Left renal cortex interstitium (tissue), 4 donors: ENCODE results near the gene BECN2. TPM values are rescaled to one million over a fixed set of nuclear protein-coding genes. Genes with fewer than 3 reads are reported as not detected.
"Not testable (repeated sequence)": the region's sequence is repeated elsewhere in the genome, so short reads cannot be mapped to it uniquely, and the experiment has no call there.

Experiments
- DNase-seq, 4 donors: peaks; one replicate each; pipeline ENCODE4 v3.0.0-alpha.2; 2013; ENCODE audit warnings: low read depth in 4 of 4, low spot score in 2 of 4, missing footprints in 1 of 4
- polyA plus RNA-seq, 4 donors: library from polyadenylated mRNA; unstranded; fragments of 120-200 nt; gene quantifications; one replicate each; pipeline ENCODE4 v1.2.1, GENCODE V29; 2013; ENCODE audit not compliant: insufficient read length in 4 of 4

The BECN2 gene
- polyA plus RNA-seq, 4 donors = not detected

DNA sequence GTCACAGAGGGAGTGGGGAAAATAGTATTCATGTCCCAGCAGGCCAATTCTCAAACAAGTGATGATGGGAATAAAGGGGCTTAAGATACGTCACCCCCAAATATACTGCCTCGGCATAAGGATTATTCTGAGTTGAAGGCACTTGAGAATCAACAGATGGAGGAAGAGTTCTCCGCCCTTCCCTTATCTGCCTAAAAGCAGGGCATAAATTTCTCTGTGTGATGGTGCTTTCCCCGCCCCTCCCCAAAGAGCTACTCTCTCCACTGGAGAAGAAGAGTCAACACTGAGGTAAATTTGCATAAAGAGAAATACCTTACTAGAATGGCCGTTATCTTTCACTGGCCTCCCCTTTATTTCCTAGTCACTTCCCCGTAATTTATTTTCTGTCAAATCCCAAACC is 18.7 kb downstream of the BECN2 start:
- DNase-seq = no peak

DNA sequence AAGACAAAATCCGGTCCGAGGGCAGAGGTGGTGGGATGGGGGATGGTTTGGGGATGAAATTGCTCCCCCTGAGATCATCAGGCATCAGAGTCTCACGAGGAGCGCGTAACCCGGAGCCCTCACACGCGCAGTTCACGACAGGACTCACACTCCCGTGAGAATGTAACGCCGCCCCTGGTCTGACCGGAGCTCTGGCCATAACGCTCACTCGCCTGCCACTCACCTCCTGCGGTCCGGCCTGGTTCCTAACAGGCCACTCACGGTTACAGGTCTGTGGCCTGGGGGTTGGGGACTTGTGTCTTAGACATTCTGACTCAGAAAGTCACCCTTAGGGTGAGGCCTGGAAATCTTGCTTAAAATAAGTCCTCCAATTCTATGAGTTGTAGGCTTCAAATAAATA is 21.5 kb downstream of the BECN2 start:
- DNase-seq = no peak

DNA sequence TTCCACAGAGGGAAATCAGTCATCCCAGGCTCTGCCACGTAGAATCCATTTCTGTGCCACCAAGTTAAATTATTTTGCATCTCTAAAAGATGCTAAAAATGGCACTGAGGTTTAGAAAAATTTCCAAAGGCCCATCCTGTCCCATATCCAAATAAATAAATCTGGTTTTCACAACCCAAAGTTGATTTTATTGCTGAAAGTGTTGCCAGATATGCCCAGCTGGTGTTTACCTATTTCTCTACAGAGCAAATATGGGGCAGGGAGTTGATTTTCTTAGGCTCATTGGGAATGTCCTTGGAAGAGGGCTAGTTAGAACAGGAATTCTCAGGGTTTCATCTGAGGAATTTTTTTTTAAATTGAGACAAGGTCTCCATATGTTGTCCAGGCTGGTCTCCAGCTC is 22.4 kb downstream of the BECN2 start:
- no peak for DNase-seq

- no peak for DNase-seq
Measured at GRCh38 chr1:241985787-241986186, 28.2 kb downstream of the BECN2 start.

GRCh38 chr1:241988389-241988930 is 30.9 kb downstream of the BECN2 start:
- DNase-seq = not testable (repeated sequence)

GRCh38 chr1:241990040-241990439 is 32.5 kb downstream of the BECN2 start:
- no peak for DNase-seq

GRCh38 chr1:241992734-241993133 is 35.2 kb downstream of the BECN2 start:
- no peak for DNase-seq

GRCh38 chr1:241994171-241994570 is 36.6 kb downstream of the BECN2 start:
- no peak for DNase-seq

DNA sequence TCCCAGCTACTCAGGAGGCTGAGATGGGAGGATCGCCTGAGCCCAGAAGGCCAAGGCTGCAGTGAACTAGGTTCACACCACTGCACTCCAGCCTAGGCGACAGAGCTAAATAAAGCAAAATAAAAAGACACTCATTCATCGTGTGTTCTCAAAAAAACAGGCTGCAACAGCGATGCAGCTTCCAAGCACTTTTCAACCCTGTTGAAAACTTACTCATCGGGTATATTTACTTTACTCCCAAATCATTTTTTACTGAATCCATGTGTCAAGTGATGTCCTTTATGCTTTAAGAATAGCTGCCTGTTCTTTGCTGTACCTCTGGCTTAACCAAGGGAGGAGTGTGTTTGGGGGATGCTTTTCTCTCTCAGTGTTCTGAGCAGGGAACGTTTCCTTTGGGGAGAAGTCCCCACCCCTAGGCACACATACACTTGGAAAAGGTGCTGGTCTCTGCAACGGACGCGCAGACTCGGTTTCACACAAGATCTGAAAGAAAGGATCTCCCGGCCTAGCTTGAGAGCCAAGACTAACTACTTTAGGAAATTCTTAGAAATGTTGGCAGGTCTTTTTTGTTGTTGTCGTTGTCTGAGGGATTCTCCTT is 39.9 kb downstream of the BECN2 start:
- no peak for DNase-seq

DNA sequence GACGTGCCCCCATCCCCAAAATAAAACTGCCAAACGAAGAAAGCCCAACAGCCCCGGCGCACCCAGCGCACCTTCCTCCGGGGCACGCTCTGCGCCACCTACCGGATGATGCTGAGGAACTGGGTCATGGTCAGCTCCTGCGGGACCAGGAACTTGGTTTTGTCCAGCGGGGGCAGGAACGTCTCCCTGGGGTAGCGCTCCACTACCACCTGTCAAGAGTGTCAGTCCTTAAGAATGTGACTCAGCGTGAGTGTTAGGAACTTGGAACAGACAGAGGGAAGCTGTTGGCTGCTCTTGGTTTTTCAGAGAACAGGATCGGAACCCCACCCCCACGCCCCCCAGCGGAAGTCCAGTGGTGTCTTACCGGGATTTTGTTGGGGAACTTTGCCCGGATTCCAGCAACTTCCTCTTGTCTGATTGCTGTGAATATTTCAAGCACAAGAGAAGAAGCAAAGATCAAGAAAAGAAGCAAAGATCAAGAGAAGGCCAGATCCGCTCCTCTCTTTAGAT is 40.9 kb downstream of the BECN2 start:
- DNase-seq = peak in 2 of 4 donors; percentile 44 to 55

DNA sequence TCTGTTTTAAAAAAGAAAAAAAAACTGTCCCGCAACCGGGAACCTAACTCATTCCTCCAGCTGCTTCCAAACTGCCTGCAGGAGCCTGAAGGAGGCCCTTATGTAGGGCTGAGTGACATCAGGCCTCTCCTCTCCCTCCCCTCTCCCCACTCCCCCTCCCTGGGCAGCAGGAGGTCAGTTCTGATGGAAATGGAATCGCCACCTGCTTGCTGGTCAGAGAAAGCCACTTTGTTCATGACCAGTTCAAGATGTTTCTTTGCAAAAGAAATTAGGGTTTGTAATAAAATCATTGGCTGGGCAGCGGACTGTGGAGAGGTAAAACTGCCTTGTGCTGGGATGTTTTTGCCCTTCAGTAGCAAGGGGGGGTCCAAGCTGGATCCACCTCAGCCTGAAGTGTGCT is 41.5 kb downstream of the BECN2 start, which contains the start of gene MAP1LC3C:
Gene MAP1LC3C, minus strand, starts transcription at position 73 of the 400 bp plus-strand sequence. CDS start 90 bp downstream, outside the sequence.
- DNase-seq = no peak

- DNase-seq = no peak
Measured at GRCh38 chr1:242000434-242000833, 42.9 kb downstream of the BECN2 start.

DNA sequence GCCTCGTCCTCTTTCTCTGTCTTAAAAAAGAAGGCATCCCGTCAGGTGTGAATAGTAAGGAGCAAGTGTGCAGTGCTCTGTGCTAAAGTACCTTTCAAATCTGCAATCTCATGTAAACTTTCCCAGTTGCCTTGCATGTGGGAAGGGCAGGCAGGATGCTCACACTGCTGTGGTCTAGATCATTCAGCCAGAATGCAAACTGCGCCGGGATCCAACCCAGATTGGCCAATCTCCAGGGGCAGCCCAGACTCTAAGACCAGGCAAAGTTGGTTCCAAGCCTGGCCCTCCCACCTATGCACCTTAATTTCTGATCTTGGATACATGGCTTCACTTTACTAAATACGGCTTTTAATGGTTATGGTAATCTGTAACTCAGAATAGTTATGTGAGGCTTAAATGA is 44.5 kb downstream of the BECN2 start:
- DNase-seq = no peak

DNA sequence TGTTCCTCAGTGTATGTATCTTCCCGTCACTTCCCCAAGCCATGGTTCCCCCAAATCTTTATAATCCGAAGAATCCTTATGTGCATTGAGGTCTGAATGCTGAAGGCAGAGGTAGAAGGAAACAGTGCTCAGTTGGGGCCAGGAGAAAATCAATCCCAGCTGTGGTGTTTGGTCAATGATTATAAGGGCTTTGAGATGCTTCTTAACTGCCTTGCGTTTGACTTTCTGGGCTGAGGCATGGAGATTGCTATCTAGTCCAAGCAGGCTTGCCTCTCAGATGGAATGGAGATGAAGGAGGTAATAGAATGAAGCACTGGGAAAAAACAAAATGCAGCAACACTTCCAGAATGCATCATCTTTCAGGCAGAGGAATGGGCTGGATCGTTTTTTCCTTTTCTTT is 44.9 kb downstream of the BECN2 start:
- no peak for DNase-seq

DNA sequence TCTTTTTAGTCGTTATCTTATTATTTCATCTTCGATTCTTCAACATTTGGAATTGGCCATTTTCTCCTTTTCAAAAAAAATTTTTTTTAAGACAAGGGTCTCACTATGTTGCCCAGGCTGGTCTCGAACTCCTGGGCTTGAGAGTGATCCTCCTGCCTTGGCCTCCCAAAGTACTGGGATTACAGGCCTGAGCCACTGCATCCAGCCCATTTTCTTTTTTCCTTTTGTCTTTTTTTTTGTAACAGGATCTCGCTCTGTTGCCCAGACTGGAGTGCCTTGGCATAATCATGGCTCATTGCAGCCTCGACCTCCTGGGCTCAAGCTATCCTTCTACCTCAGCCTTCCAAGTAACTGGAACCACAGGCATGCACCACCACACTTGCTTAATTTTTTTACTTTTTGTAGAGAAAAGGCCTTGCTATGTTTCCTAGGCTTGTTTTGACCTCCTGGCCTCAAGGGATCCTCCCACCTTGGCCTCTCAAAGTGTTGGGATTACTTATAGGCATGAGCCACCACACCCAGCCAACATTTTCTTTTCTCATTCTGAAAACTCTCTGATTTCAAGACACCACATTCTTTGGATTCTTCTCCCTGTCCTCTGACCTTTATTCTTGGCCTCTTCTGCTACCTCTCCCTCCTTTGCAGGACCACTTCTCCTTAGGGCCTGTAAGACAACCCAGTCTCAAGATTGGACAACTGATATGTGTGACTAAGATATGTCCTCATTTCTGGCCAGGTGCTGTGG is 47.4 kb downstream of the BECN2 start:
- no peak for DNase-seq

- no peak for DNase-seq
Measured at GRCh38 chr1:242005866-242006535, 48.4 kb downstream of the BECN2 start.

DNA sequence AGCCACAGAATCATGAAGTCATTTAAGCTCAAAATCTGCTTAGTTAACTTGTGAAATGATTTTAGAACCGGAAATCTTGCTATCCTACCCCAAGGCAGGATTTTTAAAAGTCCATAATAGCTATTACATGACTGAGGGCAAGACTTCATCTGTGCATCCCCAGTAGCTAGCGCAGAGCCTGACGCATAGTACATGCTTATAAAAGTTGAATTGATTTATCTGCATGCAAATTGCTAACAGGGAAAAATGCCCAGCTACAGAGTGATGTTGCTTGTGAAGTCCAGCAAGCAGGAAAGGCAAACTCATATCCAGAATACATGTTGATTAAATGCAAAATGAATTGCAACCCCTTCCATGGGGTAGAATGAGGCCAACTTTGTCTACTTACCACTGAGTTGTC is 49.4 kb downstream of the BECN2 start:
- no peak for DNase-seq
